HEK293 (cell line): ENCODE measurements around the gene FTO.

Experiments used
- CTCF ChIA-PET: fragments of 350-600 bp; formaldehyde crosslinking; extraction: SDS; loops from one replicate; lab custom pipeline; 2021; ENCODE audit warnings: antibody characterized with exemption; lab: Yijun Ruan, JAX
- POLR2A ChIA-PET: fragments of 300-600 bp; formaldehyde crosslinking; extraction: SDS; loops from one replicate; lab custom pipeline; 2020; ENCODE audit warnings: antibody characterized with exemption, inconsistent platforms; lab: Yijun Ruan, JAX
- H3K27ac ChIP-seq: fragments of 200-500 bp; sonication (Bioruptor generic); 2 replicates; pipeline ENCODE4 v1.5.1; 2014; ENCODE audit warnings: low read depth, low read length, control low read depth, inconsistent platforms; ENCODE audit errors: extremely low read depth
- H3K36me3 ChIP-seq, 2 experiments: fragments of 200-500 bp in 1 of 2; sonication (Bioruptor generic) in 1 of 2; 1 replicate in 1 of 2; 2 replicates in 1 of 2; pipeline ENCODE4 v1.5.1; 2014 to 2017; ENCODE audit warnings: inconsistent platforms in 2 of 2, low read length in 2 of 2; ENCODE audit not compliant: control insufficient read depth in 2 of 2, insufficient read depth in 1 of 2
- H3K4me1 ChIP-seq: fragments of 200-500 bp; sonication (Bioruptor generic); 2 replicates; pipeline ENCODE4 v1.5.1; 2014; ENCODE audit warnings: mild to moderate bottlenecking, low read length, inconsistent platforms; ENCODE audit not compliant: control insufficient read depth, insufficient read depth
- H3K4me3 ChIP-seq: 2 replicates; pipeline ENCODE4 v1.5.1; 2011; ENCODE audit warnings: low read depth, mild to moderate bottlenecking, control low read depth, low read length, moderate library complexity
- H3K9me3 ChIP-seq: fragments of 200-500 bp; sonication (Bioruptor generic); 2 replicates; pipeline ENCODE4 v1.5.1; 2014; ENCODE audit warnings: low read depth, low read length, inconsistent platforms; ENCODE audit not compliant: control insufficient read depth, insufficient read depth
- BCL11B ChIP-seq: fragments of 450-650 bp; formaldehyde crosslinking; IDR thresholded peaks from 2 replicates; pipeline ENCODE4 v1.5.1; 2016; ENCODE audit warnings: low read depth, missing biosample characterization, missing genetic modification characterization
- BCL6B ChIP-seq: fragments of 450-650 bp; formaldehyde crosslinking; IDR thresholded peaks from 2 replicates; pipeline ENCODE4 v1.5.1; 2017; ENCODE audit warnings: missing biosample characterization, missing genetic modification characterization
- ELK4 ChIP-seq: IDR thresholded peaks from 2 replicates; pipeline ENCODE4 v1.6.1; 2011; ENCODE audit warnings: mild to moderate bottlenecking, low read depth, low read length, borderline replicate concordance
- HOXA7 ChIP-seq: sonication (generic); formaldehyde crosslinking; IDR thresholded peaks from 2 replicates; pipeline ENCODE4 v1.8.1; 2022; ENCODE audit warnings: missing genetic modification reagents, borderline replicate concordance
- HOXC10 ChIP-seq: sonication (generic); formaldehyde crosslinking; IDR thresholded peaks from 2 replicates; pipeline ENCODE4 v1.8.1; 2023; ENCODE audit warnings: mild to moderate bottlenecking, missing genetic modification reagents
- KLF1 ChIP-seq: fragments of 450-650 bp; formaldehyde crosslinking; IDR thresholded peaks from 2 replicates; pipeline ENCODE4 v1.5.1; 2016; ENCODE audit warnings: missing biosample characterization, missing genetic modification characterization
- KLF17 ChIP-seq: fragments of 450-650 bp; formaldehyde crosslinking; IDR thresholded peaks from 2 replicates; pipeline ENCODE4 v1.5.1; 2016; ENCODE audit warnings: missing biosample characterization, missing genetic modification characterization
- OVOL3 ChIP-seq: fragments of 450-650 bp; formaldehyde crosslinking; IDR thresholded peaks from 2 replicates; pipeline ENCODE4 v1.5.1; 2016; ENCODE audit warnings: missing biosample characterization, missing genetic modification characterization
- WT1 ChIP-seq: fragments of 450-650 bp; formaldehyde crosslinking; IDR thresholded peaks from 2 replicates; pipeline ENCODE4 v1.5.1; 2016; ENCODE audit warnings: missing biosample characterization, missing genetic modification characterization
- ZBTB8A ChIP-seq: fragments of 450-650 bp; formaldehyde crosslinking; IDR thresholded peaks from 2 replicates; pipeline ENCODE4 v1.5.1; 2016; ENCODE audit warnings: missing biosample characterization, missing genetic modification characterization
- ZFP3 ChIP-seq: fragments of 450-650 bp; formaldehyde crosslinking; IDR thresholded peaks from 2 replicates; pipeline ENCODE4 v1.5.1; 2016; ENCODE audit warnings: low read depth, missing biosample characterization, missing genetic modification characterization
- ZFP37 ChIP-seq: fragments of 450-650 bp; formaldehyde crosslinking; IDR thresholded peaks from 2 replicates; pipeline ENCODE4 v1.5.1; 2016; ENCODE audit warnings: missing biosample characterization, missing genetic modification characterization
- ZFP41 ChIP-seq: fragments of 450-650 bp; formaldehyde crosslinking; IDR thresholded peaks from 2 replicates; pipeline ENCODE4 v1.5.1; 2016; ENCODE audit warnings: missing biosample characterization, missing genetic modification characterization, borderline replicate concordance
- ZNF133 ChIP-seq: fragments of 450-650 bp; formaldehyde crosslinking; IDR thresholded peaks from 2 replicates; pipeline ENCODE4 v1.5.1; 2016; ENCODE audit warnings: missing biosample characterization, missing genetic modification characterization
- ZNF311 ChIP-seq: fragments of 450-650 bp; formaldehyde crosslinking; IDR thresholded peaks from 2 replicates; pipeline ENCODE4 v1.5.1; 2017; ENCODE audit warnings: missing biosample characterization, missing genetic modification characterization, borderline replicate concordance
- ZNF341 ChIP-seq: fragments of 450-650 bp; formaldehyde crosslinking; IDR thresholded peaks from 2 replicates; pipeline ENCODE4; 2016; ENCODE audit warnings: low read depth, missing biosample characterization, missing genetic modification characterization
- ZNF350 ChIP-seq: fragments of 450-650 bp; formaldehyde crosslinking; IDR thresholded peaks from 2 replicates; pipeline ENCODE4 v1.5.0; 2017; ENCODE audit warnings: missing biosample characterization, mild to moderate bottlenecking, missing genetic modification characterization
- ZNF366 ChIP-seq: fragments of 450-650 bp; formaldehyde crosslinking; conservative IDR thresholded peaks from 2 replicates; pipeline ENCODE4 v1.5.1; 2016; ENCODE audit warnings: missing biosample characterization, missing genetic modification characterization
- ZNF514 ChIP-seq: fragments of 450-650 bp; formaldehyde crosslinking; IDR thresholded peaks from 2 replicates; pipeline ENCODE4 v1.5.1; 2016; ENCODE audit warnings: missing biosample characterization, missing genetic modification characterization
- ZNF544 ChIP-seq: fragments of 450-650 bp; formaldehyde crosslinking; IDR thresholded peaks from 2 replicates; pipeline ENCODE4 v1.5.0; 2017; ENCODE audit warnings: missing biosample characterization, missing genetic modification characterization
- ZNF558 ChIP-seq: fragments of 450-650 bp; formaldehyde crosslinking; IDR thresholded peaks from 2 replicates; pipeline ENCODE4 v1.5.1; 2016; ENCODE audit warnings: missing biosample characterization, missing genetic modification characterization
- ZNF654 ChIP-seq: fragments of 450-650 bp; formaldehyde crosslinking; IDR thresholded peaks from 2 replicates; pipeline ENCODE4 v1.5.1; 2016; ENCODE audit warnings: low read depth, missing biosample characterization, missing genetic modification characterization
- ZNF76 ChIP-seq: fragments of 450-650 bp; formaldehyde crosslinking; IDR thresholded peaks from 2 replicates; pipeline ENCODE4; 2016; ENCODE audit warnings: low read depth, missing biosample characterization, missing genetic modification characterization, borderline replicate concordance

FTO gene

GRCh38 chr16:54177862-54178477 is 474.0 kb downstream of the FTO start:
- ChIA-PET POLR2A (no interaction called here), CTCF (no interaction called here)
- Histone ChIP-seq H3K9me3 (no peaks in the 10 kb centered on the region), H3K36me3 (no peaks in the 10 kb centered on the region), H3K4me3 (no peak overlapping the region), H3K27ac (no peak overlapping the region), H3K4me1 (no peaks in the 10 kb centered on the region)
- no peak for TF ChIP-seq BCL11B
- TF ChIP-seq WT1, result no peak
- TF ChIP-seq ZNF341 (tag by site-specific recombination), result no peak
- no peak for TF ChIP-seq ZNF514 (tag by site-specific recombination)
- no peak for TF ChIP-seq ZNF350 (tag by site-specific recombination)
- no peak for TF ChIP-seq ZNF558 (tag by site-specific recombination)
- no peak for TF ChIP-seq ZNF133 (tag by site-specific recombination)
- TF ChIP-seq ZNF544, result no peak
- no peak for TF ChIP-seq KLF1 (tag by site-specific recombination)
- no peak for TF ChIP-seq BCL6B
- TF ChIP-seq ELK4, result no peak
- no peak for TF ChIP-seq ZFP41 (tag by site-specific recombination)
- no peak for TF ChIP-seq ZNF654
- TF ChIP-seq ZFP3 (tag by site-specific recombination), result no peak
- no peak for TF ChIP-seq HOXC10 (CRISPR knock-in tag)
- TF ChIP-seq ZNF76, result no peak
- TF ChIP-seq KLF17, result no peak
- no peak for TF ChIP-seq ZNF311 (tag by site-specific recombination)
- no peak for TF ChIP-seq OVOL3 (tag by site-specific recombination)
- no peak for TF ChIP-seq HOXA7 (CRISPR knock-in tag)

- CTCF ChIA-PET, result no interaction called here
- Histone ChIP-seq H3K36me3 (no peaks in the 10 kb centered on the region), H3K4me3 (no peak overlapping the region), H3K9me3 (no peaks in the 10 kb centered on the region), H3K27ac (no peak overlapping the region), H3K4me1 (no peaks in the 10 kb centered on the region)
- POLR2A ChIA-PET, result no interaction called here
- TF ChIP-seq ZNF366 (no peak), ZFP37 (tag by site-specific recombination) (no peak), ZBTB8A (tag by site-specific recombination) (peak; percentile 44; the same call in 1 of the 2 replicates)
Observed at GRCh38 chr16:54178478-54178976, 474.6 kb downstream of the FTO start.
